Endothelial cell of umbilical vein (primary cell): ENCODE measurements around the gene TMEM87A. TPM values are rescaled to one million over a fixed set of nuclear protein-coding genes. Genes with fewer than 3 reads are reported as not detected.

ENCODE experiments used
- BruUV-seq: library from RNA; stranded (reverse); fragments of 400-500 nt; replicated peaks from 2 replicates; lab custom pipeline; 2021; lab: Mats Ljungman, UMichigan
- CTCF ChIA-PET: fragments of 300-600, 350-600 bp; sonication (Branson Sonifier 250); formaldehyde crosslinking; loops from one replicate; lab custom pipeline; 2021; ENCODE audit warnings: antibody characterized with exemption, inconsistent platforms; lab: Charles Lee
- POLR2A ChIA-PET: fragments of 300-600, 350-600 bp; sonication (Branson Sonifier 250); formaldehyde crosslinking; loops from one replicate; lab custom pipeline; 2021; ENCODE audit warnings: antibody characterized with exemption, inconsistent platforms; lab: Charles Lee
- DNase-seq: peaks from one replicate; pipeline ENCODE4 v3.0.0-alpha.2; 2011; ENCODE audit warnings: low read depth, low spot score
- FAIRE-seq: peaks from 2 replicates; lab custom pipeline; 2011; peaks lifted over from hg19 to GRCh38; lab: Jason Lieb, UNC
- H2AFZ ChIP-seq: 2 replicates; pipeline ENCODE4 v1.6.0; 2012; ENCODE audit warnings: low read depth, low read length, control low read depth, inconsistent platforms
- H3K27ac ChIP-seq: 2 replicates; pipeline ENCODE4 v1.5.1; 2011; ENCODE audit warnings: low read depth, mild to moderate bottlenecking, control low read depth, low read length, moderate library complexity; ENCODE audit not compliant: insufficient read depth
- H3K27me3 ChIP-seq, 2 experiments: 2 replicates each; pipeline versions ENCODE4 v1.6.0 to v1.6.1; 2011; ENCODE audit warnings: low read length in 2 of 2, mixed read lengths in 1 of 2; ENCODE audit not compliant: control insufficient read depth in 2 of 2, insufficient read depth in 2 of 2
- H3K36me3 ChIP-seq, 2 experiments: 2 replicates in 1 of 2; 3 replicates in 1 of 2; pipeline ENCODE4 v1.5.1; 2011; ENCODE audit warnings: low read length in 2 of 2, mild to moderate bottlenecking in 1 of 2, moderate library complexity in 1 of 2; ENCODE audit not compliant: control insufficient read depth in 2 of 2, insufficient read depth in 2 of 2; ENCODE audit errors: extremely low read depth in 1 of 2
- H3K4me1 ChIP-seq: 3 replicates; pipeline ENCODE4 v1.5.1; 2011; ENCODE audit warnings: mild to moderate bottlenecking, low read length; ENCODE audit not compliant: control insufficient read depth, insufficient read depth; ENCODE audit errors: extremely low read depth
- H3K4me2 ChIP-seq: 2 replicates; pipeline ENCODE4 v1.6.1; 2011; ENCODE audit warnings: low read length, control low read depth, mixed read lengths; ENCODE audit not compliant: insufficient read depth
- H3K4me3 ChIP-seq, 3 experiments: fragments of 200-600 bp in 1 of 3; sonication (generic), shearing (Covaris generic) in 1 of 3; replicated peaks in 1 of 3; 2 replicates each; pipeline ENCODE4 v1.5.1; 2011 to 2016; ENCODE audit warnings: control low read depth in 3 of 3, low read length in 3 of 3, mild to moderate bottlenecking in 2 of 3, inconsistent platforms in 1 of 3, low read depth in 1 of 3, moderate library complexity in 1 of 3; ENCODE audit not compliant: insufficient read depth in 1 of 3
- H3K79me2 ChIP-seq: 2 replicates; pipeline ENCODE4 v1.6.0; 2012; ENCODE audit warnings: low read length, inconsistent platforms; ENCODE audit not compliant: control insufficient read depth, insufficient read depth
- H3K9ac ChIP-seq: replicated peaks from 2 replicates; pipeline ENCODE3; 2011; ENCODE audit warnings: low read length, control low read depth; ENCODE audit not compliant: insufficient read depth; ENCODE audit errors: extremely low read depth
- H3K9me1 ChIP-seq: replicated peaks from 3 replicates; pipeline ENCODE4 v1.6.0; 2011; ENCODE audit warnings: mild to moderate bottlenecking, low read length; ENCODE audit not compliant: control insufficient read depth, insufficient read depth; ENCODE audit errors: extremely low read depth
- H3K9me3 ChIP-seq: replicated peaks from 2 replicates; pipeline ENCODE4 v1.5.1; 2012; ENCODE audit warnings: low read length, inconsistent platforms; ENCODE audit not compliant: control insufficient read depth, insufficient read depth
- H4K20me1 ChIP-seq: replicated peaks from 2 replicates; pipeline ENCODE3; 2011; ENCODE audit warnings: mild to moderate bottlenecking, low read length; ENCODE audit not compliant: control insufficient read depth, insufficient read depth; ENCODE audit errors: extremely low read depth
- CTCF ChIP-seq, 2 donors: IDR thresholded peaks; 1 replicate in 1 of 2; 2 replicates in 1 of 2; pipeline ENCODE4 v1.5.1; 2011; ENCODE audit warnings: low read length in 2 of 2, mild to moderate bottlenecking in 2 of 2, moderate library complexity in 2 of 2, control low read depth in 1 of 2, inconsistent platforms in 1 of 2, low read depth in 1 of 2; ENCODE audit not compliant: insufficient read depth in 1 of 2; ENCODE audit errors: extremely low read depth in 1 of 2
- GATA2 ChIP-seq: IDR thresholded peaks from 2 replicates; pipeline ENCODE4 v1.7.0; 2011; ENCODE audit warnings: low read depth, mild to moderate bottlenecking, moderate library complexity, mixed read lengths, low read length; ENCODE audit not compliant: insufficient read length, insufficient read depth
- JUN ChIP-seq: IDR thresholded peaks from 2 replicates; pipeline ENCODE4 v1.6.1; 2011; ENCODE audit warnings: borderline replicate concordance, low read depth; ENCODE audit not compliant: insufficient read length, insufficient read depth
- MAX ChIP-seq: IDR thresholded peaks from 2 replicates; pipeline ENCODE4 v1.6.1; 2011; ENCODE audit not compliant: insufficient read depth, insufficient read length
- MYC ChIP-seq: IDR thresholded peaks from one replicate; pipeline ENCODE4 v1.6.1; 2011; ENCODE audit warnings: mild to moderate bottlenecking, low read depth, low read length
- POLR2A ChIP-seq: IDR thresholded peaks from 2 replicates; pipeline ENCODE4 v1.6.1; 2012; ENCODE audit warnings: low read depth, mild to moderate bottlenecking, control low read depth, low read length
- POLR2AphosphoS5 ChIP-seq: IDR thresholded peaks from 2 replicates; pipeline ENCODE4 v1.6.1; 2012; ENCODE audit warnings: low read depth, mild to moderate bottlenecking, control low read depth, low read length, moderate library complexity; ENCODE audit not compliant: insufficient read depth
- dilution Hi-C: fragments of 300-500 bp; cut with MboI; formaldehyde crosslinking; loops from one replicate; pipeline ENCODE4 v1.15.0; 2019; ENCODE audit warnings: low sequenced_read_pairs; ENCODE audit not compliant: extremely low pct_ligation_motif_present
- intact Hi-C: fragments of 100-400 bp; cut with micrococcal nuclease; formaldehyde crosslinking; loops from one replicate; pipeline ENCODE4 v1.10.0; 2022
- polyA plus RNA-seq, 4 experiments: library from polyadenylated mRNA; depleted of rRNA in 3 of 4; stranded (reverse) in 3 of 4; unstranded in 1 of 4; fragments of >200 nt; gene quantifications; 2 replicates each; pipeline versions ENCODE4 v1.2.1 to v1.2.3, GENCODE V29; 2011 to 2012; ENCODE audit warnings: missing spikeins in 1 of 4
- total RNA-seq: library from RNA; stranded (reverse); gene quantifications from 2 replicates; pipeline ENCODE4 v1.2.3, GENCODE V29; 2021

Gene TMEM87A
- total and polyA plus RNA-seq, 2 donors (not counting 3 experiments of a cell fraction or from before 2014, with no cell fraction given), result 22.3 to 41.1 TPM

- peak overlapping the region; percentile 97 for H3K4me2 ChIP-seq
- dilution Hi-C loops (no loop called here), intact Hi-C loops (no loop called here)
- no peaks in the 10 kb centered on the region for H3K9me1 ChIP-seq
- H2AFZ ChIP-seq, result peak overlapping the region; percentile 65
- peaks cover 26% of the 10 kb centered on the region for H3K79me2 ChIP-seq
- FAIRE-seq (no peak), DNase-seq (peak; percentile 7)
- TF ChIP-seq POLR2AphosphoS5 (no peak), CTCF (IDR thresholded peaks at IDR 0.05; ENCODE audit: extremely low read depth in 1 of 2, insufficient read depth in 1 of 2, low read depth in 1 of 2, low read length in 2 of 2) (no peak), POLR2A (no peak), GATA2 (no peak), JUN (no peak), MYC (no peak), MAX (no peak)
- no peak overlapping the region for H3K27ac ChIP-seq
- H3K36me3 ChIP-seq, result no peaks in the 10 kb centered on the region
- peak overlapping the region; percentile 90 for H3K9ac ChIP-seq
- BruUV-seq, result no TSS peak
- no peaks in the 10 kb centered on the region for H4K20me1 ChIP-seq
- peak overlapping the region in 1 of 3 experiments; percentile 26 for H3K4me3 ChIP-seq
- no peaks in the 10 kb centered on the region for H3K27me3 ChIP-seq
- H3K9me3 ChIP-seq, result no peaks in the 10 kb centered on the region
- ChIA-PET CTCF (interaction anchor here (0.8 to 2.1 kb wide), 2 partner anchors 13 to 109 kb away, joined by 4 to 16 read pairs; no protein-coding TSS in a partner anchor), POLR2A (interaction anchor here (0.6 kb wide), 1 partner anchor 886 kb away, joined by 3 read pairs; no protein-coding TSS in a partner anchor)
- peaks cover 39% of the 10 kb centered on the region for H3K4me1 ChIP-seq
Measured at GRCh38 chr15:42275780-42276391, 2.7 kb upstream of the TMEM87A start.
